Pons (tissue), 1 donor: ENCODE measurements around the gene PAK5.

Experiments
- DNase-seq: peaks from one replicate; pipeline ENCODE4 v3.0.0-alpha.2; 2016; ENCODE audit warnings: low spot score

Gene PAK5

DNA sequence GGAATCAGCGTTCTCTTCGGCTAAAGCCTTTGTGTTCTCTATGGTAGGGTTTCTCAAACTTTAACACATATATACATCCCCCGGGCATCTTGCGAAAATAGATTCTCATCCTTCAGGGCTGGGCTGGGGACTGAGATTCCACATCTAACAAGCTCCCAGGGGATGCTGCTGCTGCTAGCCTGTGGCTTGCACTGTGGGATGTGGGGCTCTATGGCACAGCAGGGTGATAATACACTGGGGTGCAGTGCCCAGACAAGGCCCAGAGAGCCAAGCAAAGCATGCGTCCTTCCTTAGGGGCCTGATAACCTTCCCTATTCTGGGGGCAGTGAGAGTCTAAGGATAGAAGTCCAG is 222.4 kb downstream of the PAK5 start:
- no peak for DNase-seq

DNA sequence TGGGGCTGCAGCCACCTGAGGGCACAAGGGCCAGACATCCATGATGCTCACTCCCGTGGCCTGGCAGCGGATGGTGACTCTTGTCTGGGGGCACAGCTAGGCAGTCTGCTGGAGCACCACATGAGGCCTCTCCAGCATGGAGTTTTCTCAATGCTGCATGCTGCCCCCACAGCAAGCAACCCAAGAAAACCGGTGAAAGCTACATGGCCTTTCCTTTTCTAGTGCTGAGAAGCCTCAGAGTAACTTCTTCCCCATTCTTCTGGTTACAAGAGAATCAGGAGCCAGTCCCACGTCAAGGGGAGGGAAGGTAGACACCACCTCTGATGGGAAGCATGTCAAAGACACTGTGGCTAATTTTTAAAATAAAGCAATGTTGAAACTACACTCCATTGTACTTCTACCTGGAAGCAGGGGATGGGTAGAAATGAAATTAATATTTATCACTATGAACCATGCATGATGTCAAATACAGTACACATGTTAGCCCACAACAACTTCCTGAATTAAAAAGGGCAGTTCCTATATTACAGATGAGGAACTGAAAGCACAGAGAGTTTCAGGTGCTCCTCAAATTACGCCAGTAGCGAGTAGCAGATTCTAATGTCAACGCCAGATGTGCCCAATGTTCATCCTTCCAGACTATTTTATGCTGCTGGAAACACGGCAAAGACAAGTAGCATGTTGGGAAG is 223.0 kb downstream of the PAK5 start:
- DNase-seq: no peak

DNA sequence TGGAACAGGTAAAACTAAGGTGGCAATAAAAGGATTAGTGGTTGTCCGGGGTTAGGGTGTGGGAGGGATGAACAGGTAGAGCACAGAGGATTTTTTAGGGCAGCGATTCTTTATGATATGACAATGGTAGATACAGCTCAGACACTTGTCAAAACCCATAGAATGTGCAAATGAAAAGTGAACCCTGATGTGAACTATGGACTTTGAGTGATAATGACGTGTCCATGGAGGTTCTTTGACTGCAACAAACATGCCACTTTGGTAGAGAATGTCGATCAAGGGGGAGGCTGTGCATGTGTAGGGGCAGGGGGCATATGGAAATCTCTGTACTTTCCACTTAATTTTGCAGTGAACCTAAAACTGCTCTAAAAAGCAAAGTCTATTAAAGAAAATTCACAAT is 223.8 kb downstream of the PAK5 start:
- DNase-seq: no peak

DNA sequence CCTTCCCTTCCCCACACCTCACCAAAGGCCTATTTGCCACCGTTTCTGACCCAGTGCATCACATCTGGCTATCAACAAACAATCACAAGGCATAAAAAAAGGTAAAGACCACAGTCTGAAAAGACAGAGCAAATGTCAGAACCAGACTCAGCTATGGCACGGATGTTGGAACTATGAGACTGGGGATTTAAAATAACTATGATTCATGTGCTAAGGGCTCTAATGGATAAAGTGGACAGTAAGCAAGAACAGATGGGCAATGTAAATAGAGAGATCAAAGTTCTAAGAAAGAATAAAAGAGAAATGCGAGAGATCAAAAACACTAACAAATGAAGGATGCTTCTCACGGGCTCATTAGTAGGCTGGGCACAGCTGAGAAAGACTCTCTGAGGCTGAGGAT is 225.0 kb downstream of the PAK5 start:
- no peak for DNase-seq

DNA sequence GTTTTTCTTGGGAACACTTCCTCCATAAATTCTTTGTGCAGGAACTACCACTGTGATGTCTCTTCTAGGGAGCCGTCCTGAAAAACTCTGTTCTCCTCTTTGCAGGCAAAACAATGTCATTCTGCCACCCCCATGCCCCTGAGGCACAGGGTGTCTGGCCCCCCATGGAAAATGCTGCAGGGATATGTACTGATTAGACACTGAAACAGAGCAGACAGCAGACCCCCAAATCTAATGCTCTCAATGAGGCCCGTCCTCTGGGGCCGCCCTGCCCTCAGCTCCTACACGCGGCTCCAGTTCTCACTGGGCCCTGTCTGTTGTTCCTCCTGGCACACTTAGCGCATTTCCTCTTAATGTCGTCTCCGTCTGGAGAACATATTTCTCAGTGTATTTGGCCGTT is 227.0 kb downstream of the PAK5 start:
- DNase-seq: no peak

DNA sequence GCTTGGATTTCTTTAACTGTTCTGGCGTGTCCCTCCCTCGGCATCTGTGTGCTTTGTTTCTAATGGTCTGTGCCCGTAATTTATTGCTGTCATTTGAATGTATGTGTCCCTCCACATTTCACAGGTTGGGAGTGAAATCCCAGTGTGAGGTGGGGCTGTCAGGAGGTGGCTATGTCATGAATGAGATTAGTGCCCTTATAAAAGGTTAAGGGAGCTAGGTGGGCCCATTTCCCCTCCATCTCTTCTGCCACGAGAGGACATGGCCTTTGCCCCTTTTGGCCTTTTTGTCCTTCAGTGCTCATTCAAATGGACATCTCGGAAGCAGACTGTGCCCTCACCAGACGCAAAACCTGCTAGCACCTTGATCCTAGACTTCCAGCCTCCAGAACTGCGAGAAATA is 228.2 kb downstream of the PAK5 start:
- DNase-seq: no peak

DNA sequence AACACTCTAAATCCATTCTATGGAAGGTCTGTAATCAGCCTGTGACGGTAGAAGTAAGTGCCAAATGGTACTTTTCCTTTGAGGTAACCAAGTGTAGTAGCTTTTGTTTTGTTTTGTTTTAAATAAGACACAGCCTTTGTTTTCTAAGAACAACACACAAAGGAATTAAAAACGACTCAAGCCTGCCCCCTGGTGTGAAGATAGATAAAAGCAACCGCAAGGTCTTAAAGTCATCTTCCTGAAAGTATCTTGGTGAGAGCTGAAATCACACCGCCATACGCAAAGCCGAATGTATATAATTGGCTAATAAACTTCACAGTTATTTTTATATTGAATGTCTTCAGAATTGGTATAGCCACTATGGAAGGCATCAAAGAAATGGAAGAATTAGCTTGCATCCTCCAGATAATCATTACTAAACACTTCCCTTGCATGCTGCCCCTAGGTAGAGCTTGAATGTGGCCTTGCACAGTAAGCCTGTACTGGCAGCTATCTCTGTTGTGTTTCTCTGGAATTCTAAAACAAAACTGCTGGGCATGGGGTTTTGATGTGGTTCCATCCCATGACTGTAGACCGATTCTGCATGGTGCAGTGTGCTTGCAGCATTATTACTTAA is 228.9 kb downstream of the PAK5 start:
- peak; percentile 92 for DNase-seq

DNA sequence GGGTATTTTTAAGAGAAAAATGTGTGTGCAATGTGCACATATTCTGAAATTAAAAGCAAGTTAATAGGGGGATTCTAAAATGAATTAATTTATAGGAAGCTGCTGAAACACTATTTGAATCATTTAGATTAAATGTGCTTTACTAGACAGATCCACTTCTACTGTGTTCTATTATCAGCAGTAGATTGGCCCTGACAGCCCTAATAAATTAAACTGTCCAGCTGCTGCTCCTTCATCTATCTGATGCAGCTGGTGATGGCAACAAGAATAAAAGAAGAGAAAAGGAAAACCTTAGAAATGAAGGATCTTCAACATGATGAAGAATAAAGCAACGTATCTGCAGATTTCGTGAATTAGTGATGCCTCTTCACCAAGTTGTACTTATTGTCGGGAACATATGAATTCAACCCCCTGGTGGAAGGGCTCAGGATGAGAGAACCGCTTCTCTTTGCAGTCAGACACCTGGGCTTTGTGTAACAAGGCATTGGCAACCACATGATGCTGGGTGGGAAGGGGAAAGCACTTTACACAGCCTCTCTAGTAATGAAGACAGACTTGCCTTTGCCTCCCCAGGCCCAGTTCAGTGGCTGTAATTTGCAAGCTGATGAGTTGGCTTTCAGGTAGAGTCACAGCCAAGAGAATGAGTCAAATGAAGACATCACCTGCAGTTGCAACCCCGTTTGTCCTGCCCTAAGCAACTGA is 230.1 kb downstream of the PAK5 start:
- DNase-seq: no peak

DNA sequence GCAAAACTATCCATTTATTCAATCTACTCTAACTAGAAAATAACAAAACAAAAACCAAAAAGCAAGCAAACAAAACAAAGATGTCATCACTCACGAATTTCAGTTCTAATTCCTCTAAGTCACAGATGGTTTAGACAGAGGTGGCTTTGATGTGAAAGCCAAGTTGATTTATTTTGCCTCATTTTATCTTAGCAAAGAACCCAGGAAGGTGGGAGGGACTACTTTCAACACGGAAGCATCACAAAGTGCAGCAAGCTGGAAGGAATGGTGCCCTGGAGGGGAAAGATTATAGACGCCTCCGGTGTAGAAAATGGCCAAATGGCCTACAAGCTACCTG is 236.1 kb downstream of the PAK5 start:
- DNase-seq: no peak

DNA sequence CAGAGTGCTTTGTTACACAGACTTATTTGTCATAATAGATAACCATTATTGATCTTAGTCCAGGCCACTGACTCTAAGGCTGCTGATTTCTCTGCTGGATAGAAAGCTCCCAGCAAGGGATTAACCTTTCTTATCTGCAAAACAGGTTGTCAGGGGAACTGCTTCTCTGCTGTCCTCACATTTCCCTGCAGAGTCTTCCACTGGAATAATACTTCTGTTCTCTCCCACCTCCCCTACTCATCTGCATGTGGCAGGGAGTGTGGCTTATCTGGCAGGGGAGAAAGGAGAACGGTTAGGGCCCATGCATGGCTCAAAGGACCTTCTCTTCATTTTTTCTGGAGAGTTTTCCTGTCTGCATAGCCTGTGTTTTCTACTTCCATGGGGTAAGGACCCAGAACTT is 238.3 kb downstream of the PAK5 start:
- no peak for DNase-seq

DNA sequence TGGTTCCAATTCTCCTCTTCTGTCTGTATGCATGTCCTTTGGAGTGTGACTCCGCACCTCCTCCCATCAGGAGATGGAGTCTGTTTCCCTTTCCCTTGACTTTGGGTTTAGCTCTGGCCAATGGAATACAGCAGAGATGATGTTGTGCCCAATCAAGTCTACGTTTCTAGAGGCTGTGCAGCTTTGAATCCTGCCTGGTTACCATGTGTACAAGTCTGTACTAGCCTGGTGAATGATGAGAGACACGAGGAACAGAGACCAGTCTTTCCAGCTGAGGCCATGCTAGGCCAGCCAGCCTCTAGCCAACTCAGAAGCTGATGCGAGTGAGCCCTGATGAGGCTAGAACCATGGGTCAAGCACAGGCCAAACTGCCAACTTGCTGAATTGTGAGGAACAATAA is 241.3 kb downstream of the PAK5 start:
- no peak for DNase-seq

DNA sequence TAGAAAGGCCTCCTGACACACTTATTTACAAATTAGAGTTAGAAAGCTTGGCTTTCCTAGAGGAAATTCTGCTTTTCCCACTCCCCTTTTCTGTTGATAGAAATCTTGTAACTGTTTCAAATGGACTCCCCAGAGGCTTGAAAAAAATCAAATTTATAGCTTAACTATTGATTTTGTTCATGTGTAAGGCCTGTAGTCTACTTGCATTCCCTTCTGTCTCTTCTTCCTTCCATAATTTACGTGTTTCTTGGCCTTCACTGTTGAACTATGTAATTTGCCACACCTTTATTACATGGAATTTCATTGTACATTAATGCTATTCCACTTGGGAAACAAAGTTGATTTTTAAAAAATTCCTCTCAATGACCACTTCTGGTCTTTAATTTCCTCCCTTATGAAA is 243.1 kb downstream of the PAK5 start:
- DNase-seq: no peak

DNA sequence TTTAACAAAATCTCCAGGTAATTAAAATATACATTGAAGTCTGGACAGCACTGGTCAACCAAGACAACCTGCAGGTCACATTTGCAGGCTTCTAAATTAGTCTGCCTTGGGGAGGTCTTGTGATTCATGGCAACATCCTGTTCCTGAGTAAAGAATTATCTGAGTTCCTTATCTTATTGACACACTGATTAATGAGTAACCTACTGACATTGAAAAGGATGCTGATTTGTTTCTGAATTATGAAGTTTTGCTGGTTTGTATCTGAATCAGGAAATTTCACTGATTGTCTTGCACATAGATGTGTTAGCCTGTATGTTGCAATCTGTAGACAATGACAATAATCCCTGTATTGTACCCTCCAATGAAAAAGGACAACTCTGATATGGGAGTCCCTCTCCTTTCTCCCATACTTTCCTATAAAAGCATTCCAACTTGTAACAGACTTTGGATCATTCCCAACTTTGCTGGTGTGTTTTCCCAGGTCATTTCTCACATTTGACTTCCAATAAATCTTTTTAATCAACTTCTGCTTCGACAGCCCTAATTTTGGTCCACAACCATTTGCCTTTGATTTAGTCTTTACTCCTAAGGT is 244.5 kb downstream of the PAK5 start:
- DNase-seq: no peak

DNA sequence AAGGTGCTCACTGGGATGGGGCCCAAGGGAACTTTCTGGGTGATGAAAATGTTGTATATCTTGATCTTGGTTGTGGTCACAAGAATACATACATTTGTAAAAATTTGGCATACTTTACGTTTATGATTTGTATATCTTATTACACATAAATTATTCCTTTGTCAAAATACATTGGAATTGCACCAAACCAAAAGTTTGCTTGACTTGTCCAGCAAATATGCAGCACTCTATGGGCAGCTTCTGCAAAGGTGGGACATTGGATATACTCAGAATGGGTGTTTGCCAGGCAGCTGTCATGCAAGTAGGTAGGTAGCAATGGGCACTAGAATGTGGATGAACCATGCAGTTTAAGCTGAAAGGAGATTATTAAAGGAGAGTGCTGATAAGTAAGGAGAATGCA is 246.5 kb downstream of the PAK5 start:
- no peak for DNase-seq

DNA sequence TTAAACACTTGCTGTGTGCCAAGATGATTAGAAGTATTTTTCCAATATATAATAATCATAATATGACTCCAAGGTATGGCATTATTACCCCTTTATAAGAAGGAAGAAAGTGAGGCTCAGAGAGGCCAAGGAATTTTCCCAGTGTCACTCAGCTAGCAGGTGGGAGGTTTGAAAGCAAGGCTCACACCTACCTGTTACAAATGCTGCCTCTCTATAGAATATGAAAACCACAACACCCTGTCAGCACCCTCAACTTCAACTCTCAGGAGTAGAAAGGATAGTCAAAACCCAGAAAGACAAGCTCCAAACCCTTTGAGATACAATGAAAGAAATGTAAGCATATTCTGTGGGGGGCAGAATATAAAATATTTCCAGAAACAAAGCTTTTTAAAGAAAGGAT is 247.8 kb downstream of the PAK5 start:
- DNase-seq: no peak

DNA sequence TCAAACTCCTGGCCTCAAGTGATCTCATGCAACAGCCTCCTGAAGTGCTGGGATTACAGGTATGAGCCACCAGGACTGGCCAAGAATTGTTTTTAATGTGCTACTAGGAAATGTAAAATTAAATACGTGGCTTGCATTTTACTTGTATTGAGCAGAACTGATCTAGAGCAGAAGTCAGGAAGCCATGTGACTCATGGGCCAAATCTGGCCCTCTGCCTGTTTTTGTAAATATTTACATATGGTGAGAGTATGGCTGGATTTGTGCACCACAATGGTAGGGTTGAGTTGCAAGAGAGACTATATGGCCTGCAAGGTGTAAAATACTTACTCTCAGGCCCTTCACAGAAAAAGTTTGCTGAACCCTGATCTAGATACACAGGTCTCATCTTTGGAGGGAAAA is 248.7 kb downstream of the PAK5 start:
- DNase-seq: no peak

DNA sequence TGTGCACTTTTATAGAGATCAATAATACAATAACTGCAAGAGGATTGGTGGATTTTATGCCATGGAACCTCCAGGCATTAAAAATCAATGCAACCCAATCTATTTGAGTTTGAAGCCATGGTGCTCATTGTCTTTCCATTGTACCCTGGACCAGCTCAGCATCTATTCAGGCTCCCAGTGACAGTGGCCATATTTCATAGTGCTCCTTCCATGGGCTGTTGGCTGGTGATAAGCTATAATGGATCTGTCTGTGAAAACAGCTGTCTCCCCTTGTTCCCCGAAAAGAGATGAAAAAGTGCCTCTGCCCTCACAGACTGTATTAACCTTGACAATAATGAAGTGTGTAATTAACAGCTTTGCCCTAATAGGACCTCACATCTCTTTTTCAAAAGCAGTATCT is 250.2 kb downstream of the PAK5 start:
- no peak for DNase-seq

DNA sequence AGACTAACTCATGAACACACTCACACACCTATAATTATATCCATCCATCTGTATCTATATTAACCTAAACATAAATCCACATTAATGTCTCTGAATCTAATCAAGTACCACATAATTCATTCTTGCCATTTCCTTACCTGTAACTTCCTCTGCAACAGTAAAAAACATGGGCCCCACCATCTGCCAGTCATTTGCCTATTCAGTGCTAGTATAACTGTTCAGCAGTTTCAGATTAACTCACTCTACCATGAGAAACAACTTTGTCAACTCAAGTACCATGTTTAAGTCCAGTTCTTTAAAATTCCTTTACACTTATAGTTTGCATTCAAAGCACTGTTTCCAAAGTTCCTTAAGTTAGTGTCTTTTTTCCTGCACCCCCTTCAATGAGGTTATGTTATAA is 255.7 kb downstream of the PAK5 start:
- no peak for DNase-seq

DNA sequence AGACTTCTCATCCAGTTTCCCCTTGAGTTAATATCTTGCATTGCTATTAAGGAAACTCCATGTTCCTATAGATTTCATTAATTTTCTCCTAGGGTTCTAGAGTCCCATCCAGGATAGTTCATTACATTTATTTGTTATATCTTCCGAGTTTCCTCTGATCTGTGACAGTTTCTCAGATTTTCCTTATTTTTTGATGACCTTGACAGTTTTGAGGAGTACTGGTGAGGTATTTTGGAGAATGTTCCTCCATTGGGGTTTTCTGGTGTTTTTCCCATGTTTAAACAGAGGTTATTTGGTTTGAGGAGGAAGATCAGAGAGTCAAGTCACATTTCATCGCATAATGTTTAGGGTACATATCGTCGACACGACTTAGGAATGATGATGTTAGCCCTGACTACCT is 256.7 kb downstream of the PAK5 start:
- DNase-seq: no peak

DNA sequence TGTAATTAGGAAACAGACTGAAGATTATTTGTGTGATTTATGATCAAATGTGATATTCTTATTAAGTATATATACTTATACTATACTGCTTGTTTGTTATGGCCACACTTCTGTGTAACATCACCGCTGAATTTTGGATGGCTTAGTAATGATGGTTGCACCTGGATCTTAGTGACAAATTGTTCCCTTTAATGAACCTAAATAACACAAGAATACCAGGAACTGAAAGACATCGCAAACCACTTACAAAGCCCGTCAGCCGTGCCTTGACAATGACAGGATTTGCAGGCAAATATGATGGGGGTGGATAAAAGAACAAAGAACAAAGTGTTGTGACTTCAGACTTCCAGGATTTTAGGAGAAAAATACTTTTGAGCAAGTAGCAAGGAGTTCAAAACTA is 257.4 kb downstream of the PAK5 start:
- no peak for DNase-seq

DNA sequence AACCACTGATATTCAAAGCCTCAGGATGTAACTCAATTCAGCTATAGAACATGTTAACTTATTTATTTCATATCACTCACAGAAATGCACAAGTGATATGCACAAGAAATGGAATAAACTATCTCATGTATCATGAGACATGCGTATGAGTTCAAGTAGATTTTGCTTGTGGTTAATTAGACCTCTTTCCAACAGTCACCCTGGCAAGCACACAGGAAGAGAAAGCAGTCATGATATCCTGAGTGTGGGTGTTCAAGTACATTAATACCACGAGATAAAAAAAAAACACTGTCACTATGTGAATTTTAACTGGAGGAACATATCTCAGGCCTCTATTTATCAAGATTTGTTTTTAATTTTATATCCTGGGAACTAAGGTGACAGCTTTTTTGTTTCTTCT is 260.3 kb downstream of the PAK5 start:
- DNase-seq: no peak

DNA sequence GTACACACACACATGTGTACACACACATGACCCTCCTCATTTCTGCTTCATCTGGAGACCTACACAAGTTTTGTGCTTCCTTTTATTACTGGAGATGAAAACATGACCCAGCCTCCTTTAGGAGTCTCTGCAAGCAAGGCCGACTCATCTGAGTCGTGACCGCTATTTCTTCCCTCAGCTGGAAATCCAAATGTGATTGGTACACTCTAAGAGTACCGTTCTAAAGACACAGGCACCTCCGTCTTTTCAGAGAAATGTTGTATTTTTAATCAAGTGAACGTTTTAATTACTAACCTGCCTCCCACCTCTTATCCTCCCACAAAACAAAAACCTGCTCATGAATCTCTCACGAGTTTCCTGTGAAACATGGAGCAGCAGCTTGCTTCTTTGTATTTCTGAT is 261.5 kb downstream of the PAK5 start:
- no peak for DNase-seq

DNA sequence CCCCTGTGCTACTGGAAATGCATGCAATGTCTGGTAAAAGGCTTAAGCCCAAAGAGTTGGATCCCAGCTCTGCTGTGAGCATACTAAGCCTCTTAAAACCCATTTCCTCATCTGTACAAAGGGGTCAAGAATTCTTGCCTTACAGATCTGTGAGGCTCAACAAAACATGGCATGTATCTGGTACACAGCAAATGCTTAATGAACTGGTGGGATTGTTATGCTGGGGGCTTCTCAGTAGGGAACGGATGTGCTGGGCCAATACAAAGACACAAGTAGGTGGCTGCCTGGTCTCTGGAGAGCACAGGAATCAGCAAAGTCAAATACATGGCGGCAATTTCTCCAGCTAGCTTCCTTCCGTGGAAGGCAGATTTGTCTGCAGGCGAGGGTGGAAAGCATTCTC is 262.2 kb downstream of the PAK5 start:
- DNase-seq: no peak

DNA sequence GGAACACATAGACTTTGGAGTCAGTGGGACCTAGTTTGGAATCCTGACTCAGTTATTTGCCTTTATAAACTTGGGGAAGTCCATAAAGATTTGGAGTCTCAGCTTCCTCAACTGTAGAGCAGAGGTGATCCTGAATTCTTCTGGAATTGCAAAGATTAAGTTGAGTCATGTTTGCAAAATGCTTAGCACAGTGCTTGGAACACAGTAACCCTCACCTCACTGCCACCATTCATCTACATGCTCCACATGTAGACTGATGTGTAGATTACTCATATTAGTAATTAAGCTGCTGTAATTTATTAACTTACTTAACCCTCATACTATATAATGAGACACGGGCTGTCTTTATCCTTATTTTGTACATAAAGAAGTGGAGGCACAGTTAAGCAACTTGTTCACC is 263.0 kb downstream of the PAK5 start:
- no peak for DNase-seq
